ENCODE measurements around the gene TIGD2.

TIGD2 gene

DNA sequence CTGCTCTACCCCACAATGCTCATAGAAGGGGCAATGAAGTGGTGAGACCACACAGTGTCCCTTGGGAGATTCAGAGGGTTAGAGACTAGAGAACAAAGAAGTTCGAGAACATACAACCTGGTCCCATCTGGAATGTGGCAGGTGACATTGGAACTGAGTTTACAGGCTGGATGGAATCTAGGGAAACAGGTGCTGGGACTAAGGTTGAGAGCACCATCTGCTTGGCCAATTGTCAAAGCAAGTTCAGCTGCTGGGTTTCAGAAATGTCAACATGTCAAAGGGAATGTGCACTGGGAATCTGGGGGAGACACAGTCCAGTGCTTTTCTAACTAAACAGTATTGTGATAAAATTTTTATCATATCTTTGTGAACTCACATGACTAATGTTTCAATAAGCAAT lies 38.4 kb upstream of the TIGD2 start:
- no peak for ATAC-seq
- TF ChIP-seq, protein P1, sequence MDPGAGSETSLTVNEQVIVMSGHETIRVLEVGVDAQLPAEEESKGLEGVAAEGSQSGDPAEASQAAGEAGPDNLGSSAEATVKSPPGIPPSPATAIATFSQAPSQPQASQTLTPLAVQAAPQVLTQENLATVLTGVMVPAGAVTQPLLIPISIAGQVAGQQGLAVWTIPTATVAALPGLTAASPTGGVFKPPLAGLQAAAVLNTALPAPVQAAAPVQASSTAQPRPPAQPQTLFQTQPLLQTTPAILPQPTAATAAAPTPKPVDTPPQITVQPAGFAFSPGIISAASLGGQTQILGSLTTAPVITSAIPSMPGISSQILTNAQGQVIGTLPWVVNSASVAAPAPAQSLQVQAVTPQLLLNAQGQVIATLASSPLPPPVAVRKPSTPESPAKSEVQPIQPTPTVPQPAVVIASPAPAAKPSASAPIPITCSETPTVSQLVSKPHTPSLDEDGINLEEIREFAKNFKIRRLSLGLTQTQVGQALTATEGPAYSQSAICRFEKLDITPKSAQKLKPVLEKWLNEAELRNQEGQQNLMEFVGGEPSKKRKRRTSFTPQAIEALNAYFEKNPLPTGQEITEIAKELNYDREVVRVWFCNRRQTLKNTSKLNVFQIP (CRISPR knock-in tag; IDR thresholded peaks at IDR 0.05; ENCODE audit: borderline replicate concordance, low read depth): no peak
- TF ChIP-seq ZNF8 (CRISPR knock-in tag; IDR thresholded peaks at IDR 0.05): no peak
- TF ChIP-seq TCF4 (CRISPR knock-in tag; IDR thresholded peaks at IDR 0.05; ENCODE audit: borderline replicate concordance): no peak
- no peak for TF ChIP-seq RARB (CRISPR knock-in tag; IDR thresholded peaks at IDR 0.05)
- TF ChIP-seq PPARA (CRISPR knock-in tag; IDR thresholded peaks at IDR 0.05; ENCODE audit: borderline replicate concordance): no peak
- no peak for TF ChIP-seq OSR1 (CRISPR knock-in tag; IDR thresholded peaks at IDR 0.05)

DNA sequence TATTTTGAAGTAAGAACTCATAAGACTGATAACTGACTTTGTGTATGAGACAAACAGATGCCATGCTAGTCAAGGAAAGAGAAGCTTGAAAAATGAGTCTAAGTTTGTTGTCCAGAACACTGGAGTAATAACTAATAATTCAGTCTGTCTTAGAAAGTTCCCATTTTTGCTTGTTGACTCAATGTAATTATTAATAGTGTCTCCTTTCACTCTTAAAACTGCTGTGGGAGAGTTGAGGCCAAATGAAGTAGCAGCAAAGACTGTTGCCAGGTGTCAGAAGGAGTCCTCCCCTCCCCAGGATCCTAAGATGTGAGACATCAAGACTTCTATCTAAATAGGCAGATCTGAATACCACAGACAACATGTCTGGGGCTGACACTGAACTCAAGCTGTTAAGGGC lies 33.6 kb upstream of the TIGD2 start:
- TF ChIP-seq CSDC2 (CRISPR knock-in tag; IDR thresholded peaks at IDR 0.05) (no peak), ISL1 (CRISPR knock-in tag; IDR thresholded peaks at IDR 0.05) (no peak), ARNTL (CRISPR knock-in tag; IDR thresholded peaks at IDR 0.05; ENCODE audit: borderline replicate concordance, low read depth) (no peak), ZNF565 (CRISPR knock-in tag; conservative IDR thresholded peaks at IDR 0.05; ENCODE audit: low read depth) (no peak), RARB (CRISPR knock-in tag; IDR thresholded peaks at IDR 0.05) (no peak), ESRRG (CRISPR knock-in tag; IDR thresholded peaks at IDR 0.05) (no peak), OSR1 (CRISPR knock-in tag; IDR thresholded peaks at IDR 0.05) (no peak), ZFP3 (CRISPR knock-in tag; IDR thresholded peaks at IDR 0.05) (no peak), ZFP30 (CRISPR knock-in tag; IDR thresholded peaks at IDR 0.05) (no peak), BACH2 (CRISPR knock-in tag; IDR thresholded peaks at IDR 0.05; ENCODE audit: borderline replicate concordance) (no peak), GLIS3 (CRISPR knock-in tag; IDR thresholded peaks at IDR 0.05) (no peak)
- TF ChIP-seq, protein P2, sequence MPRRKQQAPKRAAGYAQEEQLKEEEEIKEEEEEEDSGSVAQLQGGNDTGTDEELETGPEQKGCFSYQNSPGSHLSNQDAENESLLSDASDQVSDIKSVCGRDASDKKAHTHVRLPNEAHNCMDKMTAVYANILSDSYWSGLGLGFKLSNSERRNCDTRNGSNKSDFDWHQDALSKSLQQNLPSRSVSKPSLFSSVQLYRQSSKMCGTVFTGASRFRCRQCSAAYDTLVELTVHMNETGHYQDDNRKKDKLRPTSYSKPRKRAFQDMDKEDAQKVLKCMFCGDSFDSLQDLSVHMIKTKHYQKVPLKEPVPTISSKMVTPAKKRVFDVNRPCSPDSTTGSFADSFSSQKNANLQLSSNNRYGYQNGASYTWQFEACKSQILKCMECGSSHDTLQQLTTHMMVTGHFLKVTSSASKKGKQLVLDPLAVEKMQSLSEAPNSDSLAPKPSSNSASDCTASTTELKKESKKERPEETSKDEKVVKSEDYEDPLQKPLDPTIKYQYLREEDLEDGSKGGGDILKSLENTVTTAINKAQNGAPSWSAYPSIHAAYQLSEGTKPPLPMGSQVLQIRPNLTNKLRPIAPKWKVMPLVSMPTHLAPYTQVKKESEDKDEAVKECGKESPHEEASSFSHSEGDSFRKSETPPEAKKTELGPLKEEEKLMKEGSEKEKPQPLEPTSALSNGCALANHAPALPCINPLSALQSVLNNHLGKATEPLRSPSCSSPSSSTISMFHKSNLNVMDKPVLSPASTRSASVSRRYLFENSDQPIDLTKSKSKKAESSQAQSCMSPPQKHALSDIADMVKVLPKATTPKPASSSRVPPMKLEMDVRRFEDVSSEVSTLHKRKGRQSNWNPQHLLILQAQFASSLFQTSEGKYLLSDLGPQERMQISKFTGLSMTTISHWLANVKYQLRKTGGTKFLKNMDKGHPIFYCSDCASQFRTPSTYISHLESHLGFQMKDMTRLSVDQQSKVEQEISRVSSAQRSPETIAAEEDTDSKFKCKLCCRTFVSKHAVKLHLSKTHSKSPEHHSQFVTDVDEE (CRISPR knock-in tag; IDR thresholded peaks at IDR 0.05): no peak
- TF ChIP-seq, protein P3, sequence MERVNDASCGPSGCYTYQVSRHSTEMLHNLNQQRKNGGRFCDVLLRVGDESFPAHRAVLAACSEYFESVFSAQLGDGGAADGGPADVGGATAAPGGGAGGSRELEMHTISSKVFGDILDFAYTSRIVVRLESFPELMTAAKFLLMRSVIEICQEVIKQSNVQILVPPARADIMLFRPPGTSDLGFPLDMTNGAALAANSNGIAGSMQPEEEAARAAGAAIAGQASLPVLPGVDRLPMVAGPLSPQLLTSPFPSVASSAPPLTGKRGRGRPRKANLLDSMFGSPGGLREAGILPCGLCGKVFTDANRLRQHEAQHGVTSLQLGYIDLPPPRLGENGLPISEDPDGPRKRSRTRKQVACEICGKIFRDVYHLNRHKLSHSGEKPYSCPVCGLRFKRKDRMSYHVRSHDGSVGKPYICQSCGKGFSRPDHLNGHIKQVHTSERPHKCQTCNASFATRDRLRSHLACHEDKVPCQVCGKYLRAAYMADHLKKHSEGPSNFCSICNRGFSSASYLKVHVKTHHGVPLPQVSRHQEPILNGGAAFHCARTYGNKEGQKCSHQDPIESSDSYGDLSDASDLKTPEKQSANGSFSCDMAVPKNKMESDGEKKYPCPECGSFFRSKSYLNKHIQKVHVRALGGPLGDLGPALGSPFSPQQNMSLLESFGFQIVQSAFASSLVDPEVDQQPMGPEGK (CRISPR knock-in tag; IDR thresholded peaks at IDR 0.05; ENCODE audit: borderline replicate concordance): no peak
- TF ChIP-seq, protein P4, sequence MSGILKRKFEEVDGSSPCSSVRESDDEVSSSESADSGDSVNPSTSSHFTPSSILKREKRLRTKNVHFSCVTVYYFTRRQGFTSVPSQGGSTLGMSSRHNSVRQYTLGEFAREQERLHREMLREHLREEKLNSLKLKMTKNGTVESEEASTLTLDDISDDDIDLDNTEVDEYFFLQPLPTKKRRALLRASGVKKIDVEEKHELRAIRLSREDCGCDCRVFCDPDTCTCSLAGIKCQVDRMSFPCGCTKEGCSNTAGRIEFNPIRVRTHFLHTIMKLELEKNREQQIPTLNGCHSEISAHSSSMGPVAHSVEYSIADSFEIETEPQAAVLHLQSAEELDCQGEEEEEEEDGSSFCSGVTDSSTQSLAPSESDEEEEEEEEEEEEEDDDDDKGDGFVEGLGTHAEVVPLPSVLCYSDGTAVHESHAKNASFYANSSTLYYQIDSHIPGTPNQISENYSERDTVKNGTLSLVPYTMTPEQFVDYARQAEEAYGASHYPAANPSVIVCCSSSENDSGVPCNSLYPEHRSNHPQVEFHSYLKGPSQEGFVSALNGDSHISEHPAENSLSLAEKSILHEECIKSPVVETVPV (CRISPR knock-in tag; IDR thresholded peaks at IDR 0.05): no peak
- ATAC-seq: no peak

DNA sequence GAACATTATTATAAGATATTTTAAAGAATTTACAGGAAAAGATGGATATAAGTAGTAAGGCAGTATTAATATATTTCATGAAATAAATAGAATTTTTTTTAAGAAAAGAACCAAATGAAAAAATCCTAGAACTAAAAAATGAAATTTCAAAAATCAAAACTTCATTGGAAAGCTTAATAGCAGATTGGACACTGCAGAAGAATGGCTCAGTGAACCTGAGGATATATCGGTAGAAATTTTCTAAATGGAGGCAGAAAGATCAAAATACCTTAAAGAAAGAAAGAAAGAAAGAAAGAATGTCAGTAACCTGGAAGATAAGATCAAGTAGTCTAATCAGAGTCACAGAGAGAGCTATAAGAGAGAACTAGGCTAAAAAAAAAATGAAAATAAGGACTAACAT lies 33.0 kb upstream of the TIGD2 start:
- TF ChIP-seq ISL1 (CRISPR knock-in tag; IDR thresholded peaks at IDR 0.05) (no peak), ZFP30 (CRISPR knock-in tag; IDR thresholded peaks at IDR 0.05) (peak; percentile 97)
- ATAC-seq: no peak

DNA sequence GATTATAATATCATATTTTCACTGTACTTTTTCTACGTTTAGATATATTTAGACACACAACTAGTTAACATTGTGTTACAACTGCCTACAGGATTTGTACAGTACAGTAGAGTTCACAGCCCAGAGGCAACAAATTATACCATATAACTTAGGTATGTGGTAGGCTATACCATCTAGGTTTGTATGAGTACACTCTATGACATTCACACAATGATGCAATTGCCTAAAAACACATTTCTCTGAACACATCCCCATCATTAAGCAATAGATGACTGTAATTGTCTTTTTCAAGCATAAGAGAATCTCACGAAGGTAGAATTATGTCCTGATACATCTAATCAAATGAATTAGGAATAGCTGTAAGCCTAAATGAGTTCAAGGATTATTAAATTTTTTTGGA lies 12.3 kb upstream of the TIGD2 start:
- TF ChIP-seq TCF4 (CRISPR knock-in tag; IDR thresholded peaks at IDR 0.05; ENCODE audit: borderline replicate concordance): no peak
- no peak for TF ChIP-seq ARNTL (CRISPR knock-in tag; IDR thresholded peaks at IDR 0.05; ENCODE audit: borderline replicate concordance, low read depth)
- TF ChIP-seq RARB (CRISPR knock-in tag; IDR thresholded peaks at IDR 0.05): no peak
- TF ChIP-seq ZNF70 (CRISPR knock-in tag; IDR thresholded peaks at IDR 0.05): no peak
- TF ChIP-seq GLIS3 (CRISPR knock-in tag; IDR thresholded peaks at IDR 0.05): no peak
- no peak for TF ChIP-seq BACH2 (CRISPR knock-in tag; IDR thresholded peaks at IDR 0.05; ENCODE audit: borderline replicate concordance)
- no peak for TF ChIP-seq ISL1 (CRISPR knock-in tag; IDR thresholded peaks at IDR 0.05)
- TF ChIP-seq TOX (CRISPR knock-in tag; IDR thresholded peaks at IDR 0.05; ENCODE audit: borderline replicate concordance): no peak
- TF ChIP-seq PPARA (CRISPR knock-in tag; IDR thresholded peaks at IDR 0.05; ENCODE audit: borderline replicate concordance): no peak
- no peak for ATAC-seq

Data from SK-N-SH treated with all-trans-retinoic acid at 6 μM for 48 hours (cell line).